GM12873 (cell line): ENCODE measurements around the gene ALDH6A1.

ENCODE experiments used
- CTCF ChIP-seq: IDR thresholded peaks from 2 replicates; pipeline ENCODE4 v1.5.1; 2012; ENCODE audit warnings: low read depth, mild to moderate bottlenecking, moderate library complexity, low read length, control low read depth; ENCODE audit not compliant: insufficient read depth; ENCODE audit errors: missing control alignments

Gene ALDH6A1

GRCh38 chr14:74089251-74090020 is 5.2 kb upstream of the ALDH6A1 start:
- no peak for TF ChIP-seq CTCF

GRCh38 chr14:74085828-74086227 is 1.6 kb upstream of the ALDH6A1 start:
- TF ChIP-seq CTCF: no peak

- TF ChIP-seq CTCF: no peak
These were observed 889 bp upstream of the ALDH6A1 start for GRCh38 chr14:74085047-74085637.

- TF ChIP-seq CTCF: no peak
These were observed 423 bp downstream of the ALDH6A1 start for GRCh38 chr14:74083784-74084276.

- no peak for TF ChIP-seq CTCF
These were observed 1.1 kb downstream of the ALDH6A1 start for GRCh38 chr14:74083161-74083560.

- no peak for TF ChIP-seq CTCF
These were observed 2.8 kb downstream of the ALDH6A1 start for GRCh38 chr14:74081491-74081890.

GRCh38 chr14:74080820-74081460 is 3.3 kb downstream of the ALDH6A1 start:
- no peak for TF ChIP-seq CTCF
